ENCODE data around the gene E4F1.
A peak's percentile ranks its signal among the peaks of the same experiment; 100 is the strongest.
"Not testable (repeated sequence)": the region's sequence is repeated elsewhere in the genome, so short reads cannot be mapped to it uniquely, and the experiment has no call there.

The E4F1 gene

GRCh38 chr16:2190659-2191445, 32.5 kb upstream of the E4F1 start:
- DNase-seq: no peak

GRCh38 chr16:2191446-2191706, 32.0 kb upstream of the E4F1 start:
- no peak for DNase-seq

GRCh38 chr16:2194166-2194834, 29.1 kb upstream of the E4F1 start:
- DNase-seq: no peak

DNA sequence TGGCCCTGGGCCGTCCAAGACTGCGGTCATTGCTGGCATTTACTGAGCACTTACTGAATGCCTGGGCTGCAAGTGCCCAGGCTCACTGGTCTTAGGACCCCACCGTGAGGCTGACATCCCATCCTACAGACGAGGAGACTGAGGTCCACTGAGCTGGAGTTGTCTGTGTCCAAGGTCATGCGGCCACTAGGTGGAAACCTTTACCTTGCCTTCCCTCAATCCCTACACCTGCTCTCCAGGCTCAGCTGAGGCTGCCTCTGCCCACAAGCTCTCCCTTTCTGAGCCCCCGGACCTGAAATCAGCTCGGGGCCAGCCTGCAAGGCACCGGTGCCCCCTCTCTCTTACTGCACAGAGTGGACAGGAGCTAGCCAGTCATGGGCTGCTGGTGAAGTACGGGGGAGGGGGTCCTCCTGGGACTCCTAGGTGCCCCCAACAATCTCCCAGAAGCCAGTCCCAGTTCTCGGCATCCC, 28.5 kb upstream of the E4F1 start:
- peak in 1 of 2 experiments; percentile 48 for DNase-seq

DNA sequence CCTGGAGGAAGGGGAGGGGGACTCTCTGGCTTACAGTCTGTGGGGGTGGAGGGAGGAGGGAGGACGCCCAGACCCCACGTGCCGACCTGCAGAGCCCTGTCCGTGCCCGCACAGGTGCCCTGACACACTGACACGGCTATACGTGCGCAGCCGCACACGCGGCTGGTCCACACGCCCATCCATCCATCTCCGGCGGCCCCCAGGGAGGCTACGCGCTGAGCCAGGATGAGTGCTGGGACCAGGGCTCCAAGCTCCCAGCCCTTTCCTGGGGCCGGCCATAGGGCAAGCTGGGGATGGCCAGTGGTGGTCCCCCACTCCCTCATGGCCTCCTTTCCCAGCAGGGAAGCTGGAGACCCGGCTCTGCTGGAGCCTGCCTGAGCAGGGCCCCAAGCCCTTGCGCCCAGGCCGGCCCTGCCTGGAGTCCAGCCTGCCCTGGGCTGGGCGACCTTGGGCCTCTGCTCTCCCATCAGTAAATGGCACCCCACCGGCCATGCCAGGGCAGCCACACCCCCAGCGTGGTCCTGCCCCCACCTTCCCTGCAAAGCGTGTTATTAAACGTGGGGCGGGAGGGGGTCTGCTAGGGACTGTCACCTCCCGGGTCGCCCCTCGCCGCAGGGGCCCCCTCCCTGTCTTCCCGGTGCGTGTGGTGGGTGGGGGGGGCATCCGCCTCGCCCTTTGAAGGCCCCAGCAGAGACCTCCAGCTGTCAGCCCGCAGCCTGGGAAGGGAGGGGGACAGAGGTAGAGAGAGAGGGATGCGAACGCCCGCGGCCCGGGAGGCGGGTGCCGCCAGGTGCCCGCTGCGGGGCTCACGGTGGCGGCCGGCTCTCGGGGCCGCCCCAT, 27.8 kb upstream of the E4F1 start:
- no peak for DNase-seq

DNA sequence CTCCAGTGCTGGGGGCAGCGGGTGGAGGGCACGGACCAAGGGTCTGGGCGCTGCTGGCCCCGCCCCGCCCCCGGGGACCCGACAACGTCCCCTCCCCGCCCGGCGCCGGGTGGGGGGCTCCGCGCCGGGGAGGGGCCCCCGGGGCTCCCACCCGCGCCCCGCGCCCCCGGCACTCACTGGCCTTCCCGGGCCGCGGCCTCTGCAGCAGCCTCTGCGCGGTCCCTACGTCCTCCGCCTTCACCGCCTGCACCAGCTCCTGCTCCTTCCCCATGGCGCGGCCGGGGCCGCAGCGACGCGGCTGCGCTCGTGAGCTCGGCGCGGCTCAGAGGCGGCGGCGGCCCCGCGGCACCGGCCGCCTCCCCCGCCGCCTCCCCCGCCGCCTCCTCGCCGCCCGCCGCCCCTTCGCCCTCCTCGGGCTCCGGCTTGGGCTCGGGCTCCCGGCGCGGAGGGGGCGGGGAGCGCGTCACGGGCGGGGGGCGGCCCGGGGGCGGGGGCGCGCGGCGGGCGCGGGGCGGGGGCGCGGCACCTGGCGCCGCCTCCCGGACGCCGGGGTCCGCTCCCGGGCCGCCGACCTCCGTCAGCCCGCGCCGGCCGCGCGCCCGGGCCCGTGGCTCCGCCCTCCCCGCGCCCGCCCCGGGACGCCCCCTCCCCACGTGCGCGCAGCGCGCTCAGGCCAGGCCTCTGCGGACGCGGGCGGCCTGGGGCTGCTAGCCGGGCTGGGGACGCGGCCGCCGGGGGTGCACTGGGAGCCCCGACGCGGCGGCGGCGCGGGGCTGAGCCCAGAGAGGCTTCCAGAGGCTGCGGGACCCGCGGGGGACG, 27.0 kb upstream of the E4F1 start, which contains the start of gene CASKIN1:
Gene CASKIN1 (minus strand): TSS at position 444 of the 819 bp plus-strand sequence. CDS start 173 bp downstream, at position 271.
- no peak for DNase-seq

- DNase-seq: no peak
Measured at GRCh38 chr16:2196981-2197511, 26.3 kb upstream of the E4F1 start.

- DNase-seq: no peak
Measured at GRCh38 chr16:2197765-2198164, 25.6 kb upstream of the E4F1 start.

DNA sequence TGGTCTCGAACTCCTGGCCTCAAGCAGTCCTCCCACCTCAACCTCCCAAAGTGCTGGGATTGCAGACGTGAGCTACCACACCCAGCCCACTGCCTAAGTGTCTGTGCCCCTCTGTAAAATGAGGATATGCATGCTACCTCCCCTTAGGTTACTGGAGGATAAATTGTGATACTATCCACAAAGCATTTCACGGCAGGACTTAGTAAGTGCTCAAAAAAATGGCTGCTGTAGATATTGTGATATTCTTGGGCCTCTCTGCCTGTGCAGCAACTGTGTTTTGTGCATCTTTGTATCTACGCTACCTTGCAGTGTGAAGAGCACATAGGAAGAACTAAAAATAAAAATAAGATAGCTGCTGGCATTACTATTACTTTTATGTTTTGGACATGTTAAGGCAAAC, 25.1 kb upstream of the E4F1 start:
- no peak for DNase-seq

- DNase-seq: no peak
Measured at GRCh38 chr16:2199095-2199494, 24.3 kb upstream of the E4F1 start.

DNA sequence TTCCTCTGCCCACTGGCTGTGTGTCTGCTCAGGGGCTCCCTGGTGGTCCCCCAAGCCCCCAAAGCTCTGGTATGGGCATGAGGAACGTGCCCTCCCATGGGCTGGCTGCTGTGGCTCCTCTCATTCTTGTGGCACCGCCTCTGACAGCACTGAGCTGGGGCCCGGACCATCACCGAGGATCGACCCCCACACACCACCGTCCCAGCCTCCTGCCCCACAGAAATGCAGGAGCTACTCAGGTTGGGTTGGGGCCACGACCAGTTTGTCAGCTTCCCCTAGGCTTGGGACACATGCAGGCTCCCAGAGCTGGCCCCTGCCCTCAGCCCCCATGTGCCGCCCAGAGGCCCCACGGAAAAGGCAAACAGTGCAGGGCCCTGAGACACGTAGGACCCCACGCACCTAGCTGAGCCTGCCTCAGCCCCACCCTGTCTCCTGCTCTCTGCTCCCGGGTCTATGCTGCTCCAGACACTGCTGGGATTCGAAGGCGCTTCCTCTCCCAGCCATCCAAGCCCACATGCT, 23.7 kb upstream of the E4F1 start:
- no peak for DNase-seq

GRCh38 chr16:2200313-2200712, 23.1 kb upstream of the E4F1 start:
- DNase-seq: no peak

DNA sequence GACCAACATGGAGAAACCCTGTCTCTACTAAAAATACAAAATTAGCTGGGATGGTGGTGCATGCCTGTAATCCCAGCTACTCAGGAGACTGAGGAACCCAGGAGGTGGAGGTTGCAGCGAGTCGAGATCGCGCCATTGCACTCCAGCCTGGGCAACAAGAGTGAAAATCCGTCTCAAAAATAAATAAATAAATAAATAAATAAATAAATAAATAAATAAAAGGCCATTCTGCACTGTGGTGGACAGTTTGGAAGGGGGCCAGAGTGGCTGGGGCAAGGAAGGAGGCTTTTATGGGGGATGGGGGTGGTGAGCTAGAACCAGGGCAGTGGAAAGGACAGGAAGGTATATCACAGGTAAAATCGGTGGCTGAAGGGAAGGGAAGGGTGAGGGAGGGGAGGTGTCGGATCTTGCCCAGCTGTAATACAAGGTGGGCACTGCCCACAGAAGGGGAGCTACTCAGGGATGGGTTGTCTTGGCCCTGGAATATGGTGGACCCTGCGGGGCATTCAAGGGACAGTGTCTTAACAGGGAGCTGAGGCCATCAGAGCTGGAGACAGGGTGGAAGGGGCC, 20.2 kb upstream of the E4F1 start:
- DNase-seq: not testable (repeated sequence)

DNA sequence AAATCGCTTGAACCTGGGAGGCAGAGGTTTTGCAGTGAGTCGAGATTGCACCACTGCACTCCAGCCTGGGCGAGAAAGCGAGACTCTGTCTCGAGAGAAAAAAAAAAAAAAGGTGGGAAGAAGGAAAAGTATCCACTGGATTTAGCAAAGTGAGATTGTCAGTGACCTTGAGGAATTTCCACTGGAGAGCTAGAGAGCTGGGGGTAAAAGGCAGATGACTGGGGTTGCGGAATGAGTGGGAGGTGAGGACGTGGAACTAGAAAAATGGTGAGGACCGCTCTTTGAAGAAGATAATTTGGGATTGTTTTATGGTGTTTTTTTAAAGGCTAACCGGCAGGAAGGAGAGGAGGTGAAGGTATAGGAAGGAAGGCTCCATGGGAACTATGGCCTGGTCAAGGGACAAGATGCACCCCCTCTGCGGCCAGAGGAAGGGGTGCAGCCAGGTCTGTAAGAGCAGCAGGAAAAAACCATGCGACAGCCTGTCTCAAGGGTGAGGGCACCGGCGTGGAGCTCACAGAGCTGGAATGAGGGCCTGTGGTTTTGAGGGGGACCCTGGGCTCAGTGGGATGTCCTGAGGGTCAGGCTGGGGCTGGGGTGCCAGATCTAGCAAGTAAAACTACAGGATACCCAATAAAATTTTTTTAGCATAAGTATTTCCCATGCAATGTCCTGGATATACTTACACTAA, 18.8 kb upstream of the E4F1 start:
- DNase-seq: no peak

DNA sequence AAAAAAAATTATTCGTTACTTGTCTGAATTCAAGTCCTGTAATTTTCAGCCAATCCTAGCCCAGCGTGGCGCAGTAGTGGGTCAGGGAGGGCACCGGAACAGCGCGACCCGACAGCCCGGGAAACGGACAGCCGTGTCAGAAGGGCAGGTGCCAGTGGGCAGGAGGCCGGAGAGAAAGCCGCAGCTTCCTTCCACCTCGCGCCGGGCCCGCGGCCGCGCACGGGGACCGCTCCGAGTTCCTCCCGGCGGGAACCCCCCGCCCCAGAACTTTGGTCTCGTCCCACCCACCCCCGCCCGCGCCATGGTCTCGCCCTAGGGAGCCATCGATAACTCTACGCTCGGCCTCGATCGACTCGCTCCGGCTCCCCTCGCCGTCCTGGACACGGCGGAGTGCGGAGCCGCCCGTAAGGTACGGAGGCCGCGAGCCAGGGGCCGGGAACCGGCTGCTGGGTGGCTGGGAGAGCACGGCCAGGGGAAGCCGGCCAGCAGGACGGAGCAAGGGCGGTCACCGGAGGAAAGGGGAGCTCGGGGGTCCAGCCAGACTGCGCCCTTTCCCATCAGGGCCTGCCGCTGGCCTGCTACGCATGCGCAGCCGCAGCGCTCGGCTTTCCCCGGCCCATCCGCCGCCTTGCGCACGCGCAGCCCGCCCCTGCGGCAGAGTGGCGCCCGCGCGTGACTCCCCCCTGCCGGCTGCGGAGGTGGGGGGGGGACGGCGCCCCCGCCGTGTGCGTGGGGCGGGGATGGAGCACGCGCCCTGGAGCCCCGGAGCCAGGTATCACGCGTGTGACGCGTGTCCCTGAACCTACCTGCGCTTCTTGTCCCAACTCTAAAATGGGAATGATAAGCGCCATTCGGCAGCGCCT, 18.1 kb upstream of the E4F1 start, which contains the start of gene MLST8:
Gene MLST8 (plus strand): TSS at position 351 of the 863 bp plus-strand sequence. CDS start 632 bp downstream, outside the sequence.
- DNase-seq: peak; percentile 89 to 91

DNA sequence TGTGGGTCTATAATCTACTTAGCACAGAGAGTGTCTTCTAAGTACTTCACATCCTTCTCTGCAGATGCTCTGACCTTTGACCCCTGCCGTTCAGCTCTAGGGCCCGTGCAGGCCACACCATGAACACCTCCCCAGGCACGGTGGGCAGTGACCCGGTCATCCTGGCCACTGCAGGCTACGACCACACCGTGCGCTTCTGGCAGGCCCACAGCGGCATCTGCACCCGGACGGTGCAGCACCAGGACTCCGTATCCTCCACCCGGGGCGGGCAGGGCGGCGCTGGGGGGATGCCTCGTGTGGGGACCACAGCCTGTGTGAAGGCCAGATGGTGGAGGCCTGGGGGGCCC, 17.5 kb upstream of the E4F1 start:
- DNase-seq: peak in 1 of 2 experiments; percentile 28

DNA sequence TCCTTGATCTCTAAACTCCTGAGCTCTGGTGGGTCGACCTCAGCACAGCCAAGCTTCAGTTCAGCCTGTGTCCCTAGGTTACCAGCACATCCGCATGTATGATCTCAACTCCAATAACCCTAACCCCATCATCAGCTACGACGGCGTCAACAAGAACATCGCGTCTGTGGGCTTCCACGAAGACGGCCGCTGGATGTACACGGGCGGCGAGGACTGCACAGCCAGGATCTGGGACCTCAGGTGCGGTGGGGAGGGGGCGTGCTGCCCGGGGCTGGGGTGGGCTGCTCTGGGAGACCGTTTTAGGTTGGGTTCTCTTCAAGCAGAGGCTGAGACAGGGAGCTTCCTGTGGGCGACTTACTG, 17.0 kb upstream of the E4F1 start:
- no peak for DNase-seq

DNA sequence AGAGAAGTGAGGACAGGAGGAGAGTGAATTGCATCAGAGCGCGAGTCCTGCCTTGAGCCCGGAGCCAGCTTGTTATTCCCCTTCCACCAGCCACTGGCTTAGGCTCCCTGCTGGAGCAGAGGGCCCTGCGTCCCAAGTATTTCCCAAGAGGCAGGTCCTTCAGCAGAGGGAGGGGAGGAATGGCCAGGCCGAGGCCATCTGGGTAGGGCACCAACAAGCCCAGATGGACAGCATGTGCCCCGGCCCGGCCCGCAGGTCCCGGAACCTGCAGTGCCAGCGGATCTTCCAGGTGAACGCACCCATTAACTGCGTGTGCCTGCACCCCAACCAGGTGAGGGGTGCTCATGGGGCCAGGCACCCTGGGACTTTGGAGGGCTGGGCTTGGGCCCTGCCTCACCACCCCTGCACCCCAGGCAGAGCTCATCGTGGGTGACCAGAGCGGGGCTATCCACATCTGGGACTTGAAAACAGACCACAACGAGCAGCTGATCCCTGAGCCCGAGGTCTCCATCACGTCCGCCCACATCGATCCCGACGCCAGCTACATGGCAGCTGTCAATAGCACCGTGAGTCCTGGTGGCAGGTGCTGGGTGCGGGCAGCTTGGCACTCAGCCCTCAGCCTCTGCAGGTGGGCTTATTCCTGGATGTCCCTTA, 16.5 kb upstream of the E4F1 start:
- DNase-seq: no peak

DNA sequence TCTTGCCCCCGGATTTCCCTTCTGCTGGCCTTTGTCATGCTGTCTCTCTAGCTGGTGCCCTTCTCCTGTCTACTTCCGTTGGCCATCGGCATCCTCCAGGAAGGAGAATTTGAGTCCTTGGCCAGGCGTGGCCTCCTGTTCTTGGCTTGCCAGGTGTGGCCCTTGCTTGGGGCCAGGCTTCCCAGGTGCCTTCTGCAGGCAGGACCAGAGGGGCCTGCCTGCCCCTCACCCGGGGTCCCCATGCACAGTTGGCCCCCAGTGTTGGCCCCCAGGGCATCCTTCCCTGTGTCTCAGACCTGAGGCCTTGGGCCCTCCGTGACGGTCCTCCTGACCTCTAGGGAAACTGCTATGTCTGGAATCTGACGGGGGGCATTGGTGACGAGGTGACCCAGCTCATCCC, 15.5 kb upstream of the E4F1 start:
- no peak for DNase-seq

DNA sequence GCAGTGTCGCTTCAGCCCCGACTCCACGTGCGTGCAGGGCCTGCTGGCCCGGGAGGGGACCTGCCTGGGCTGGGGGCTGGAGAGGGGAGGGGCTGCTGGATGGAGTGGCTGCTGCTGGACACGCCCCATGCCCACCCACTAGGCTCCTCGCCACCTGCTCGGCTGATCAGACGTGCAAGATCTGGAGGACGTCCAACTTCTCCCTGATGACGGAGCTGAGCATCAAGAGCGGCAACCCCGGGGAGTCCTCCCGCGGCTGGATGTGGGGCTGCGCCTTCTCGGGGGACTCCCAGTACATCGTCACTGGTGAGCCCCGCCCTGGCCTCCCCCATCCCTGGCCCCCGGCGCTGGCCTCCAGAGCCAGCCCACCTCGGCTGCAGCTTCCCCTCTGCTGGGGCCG, 15.1 kb upstream of the E4F1 start:
- DNase-seq: no peak

Data from stimulated activated CD4-positive, alpha-beta T cell treated with anti-CD3 and anti-CD28 coated beads, Interleukin-4, amount 100 ng/mL, for 4 hours (primary cell).